ENCODE measurements around the gene TASOR.

DNA sequence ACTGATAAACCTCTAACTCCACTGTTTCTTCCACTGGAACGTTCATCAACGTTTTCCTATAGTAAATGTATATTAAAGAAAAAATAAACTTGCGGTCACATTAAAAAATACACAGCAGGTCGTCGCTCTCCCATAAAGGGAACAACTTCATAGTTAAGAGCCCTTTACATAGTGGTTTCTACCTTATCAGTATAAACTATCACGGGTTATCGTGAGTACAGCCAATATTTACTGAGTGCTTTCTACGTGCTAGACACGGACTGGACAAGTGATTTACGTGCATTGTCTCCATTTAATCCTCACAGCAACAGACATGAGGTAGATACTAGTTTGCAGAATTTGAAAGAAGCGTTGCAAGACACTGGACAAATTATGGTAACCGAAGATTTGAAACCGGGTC, 964 bp upstream of the TASOR start:
- TF ChIP-seq POLR2A (IDR thresholded peaks at IDR 0.05; ENCODE audit: low read length) (no peak), GATA1 (IDR thresholded peaks at IDR 0.05; ENCODE audit: low read depth, low read length) (no peak)
